NCI-H226 (cell line): ENCODE measurements around the gene MGMT.

Experiments used
- DNase-seq: peaks from one replicate; pipeline ENCODE4 v3.0.0-alpha.2; 2015

Gene MGMT

DNA sequence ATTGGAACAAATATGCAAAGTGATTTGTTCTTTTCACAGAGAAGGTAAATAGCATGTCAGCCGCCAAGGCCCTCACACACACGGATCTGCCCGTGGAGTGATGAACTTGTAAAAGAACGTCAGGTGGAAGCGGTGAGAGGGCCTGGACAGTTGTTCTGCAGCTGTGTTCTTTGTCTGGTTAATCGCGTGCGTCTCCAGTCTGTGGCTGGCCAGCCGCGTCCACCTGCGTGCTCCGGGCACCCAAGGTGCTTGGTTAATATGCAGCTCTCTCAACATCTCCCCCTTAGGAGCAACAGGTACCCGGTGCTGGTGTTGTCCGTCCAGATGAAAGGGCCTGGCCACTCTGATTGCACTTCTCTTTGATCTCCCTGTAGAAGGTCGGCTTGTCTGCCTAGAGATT, 162.9 kb downstream of the MGMT start:
- no peak for DNase-seq

DNA sequence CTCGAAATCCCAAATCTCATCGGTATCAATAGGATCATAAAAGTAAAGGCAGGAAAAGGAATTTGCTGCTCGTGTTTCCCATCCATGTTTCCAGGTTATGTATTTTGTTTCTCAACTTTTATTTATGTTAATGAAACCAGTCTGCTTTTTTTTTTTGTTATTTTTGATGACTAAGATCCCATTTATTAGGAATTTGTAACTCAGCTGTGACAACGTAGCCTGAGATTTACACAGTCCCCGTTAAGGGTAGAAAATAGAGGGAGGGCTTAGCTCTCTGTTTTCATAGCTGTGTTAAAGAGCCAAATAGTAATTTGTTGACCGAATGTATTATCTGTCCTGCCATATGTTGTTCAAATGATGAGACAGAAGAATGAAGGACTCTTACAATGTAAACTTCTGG, 164.0 kb downstream of the MGMT start:
- DNase-seq: no peak

DNA sequence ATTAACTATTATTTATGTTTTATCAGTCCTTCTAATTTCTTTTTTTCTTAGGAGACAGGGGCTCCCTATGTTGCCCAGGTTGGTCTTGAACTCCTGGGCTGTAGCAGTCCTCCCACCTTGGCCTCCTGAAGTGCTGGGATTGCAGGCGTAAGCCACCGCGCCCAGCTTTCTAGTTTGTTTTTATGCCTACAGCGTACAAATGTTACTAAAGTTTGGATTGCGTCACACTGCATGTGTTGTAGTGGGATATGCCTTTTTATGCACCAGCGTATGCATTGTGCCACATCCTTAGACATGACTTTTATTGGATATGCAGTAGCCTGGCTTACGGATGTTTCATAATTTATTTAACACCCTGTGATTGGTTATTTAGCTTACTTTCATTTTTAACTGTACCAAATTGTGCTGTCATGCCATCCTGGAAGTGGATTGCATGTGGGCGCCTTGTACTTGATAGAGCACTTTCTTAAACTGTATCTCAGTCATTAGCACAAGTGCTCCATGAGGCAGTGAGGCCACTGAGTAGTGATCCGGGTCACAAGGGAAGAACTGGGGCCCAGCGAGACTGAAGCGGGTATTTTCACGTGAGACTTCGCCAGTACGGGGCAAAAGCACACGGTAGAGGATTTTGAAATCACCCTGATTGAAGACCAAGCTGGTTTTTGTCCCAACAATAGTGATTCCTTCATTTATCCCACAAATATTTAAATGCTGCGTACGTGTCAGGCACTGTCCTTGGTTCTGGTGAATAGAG, 165.0 kb downstream of the MGMT start:
- DNase-seq: no peak

DNA sequence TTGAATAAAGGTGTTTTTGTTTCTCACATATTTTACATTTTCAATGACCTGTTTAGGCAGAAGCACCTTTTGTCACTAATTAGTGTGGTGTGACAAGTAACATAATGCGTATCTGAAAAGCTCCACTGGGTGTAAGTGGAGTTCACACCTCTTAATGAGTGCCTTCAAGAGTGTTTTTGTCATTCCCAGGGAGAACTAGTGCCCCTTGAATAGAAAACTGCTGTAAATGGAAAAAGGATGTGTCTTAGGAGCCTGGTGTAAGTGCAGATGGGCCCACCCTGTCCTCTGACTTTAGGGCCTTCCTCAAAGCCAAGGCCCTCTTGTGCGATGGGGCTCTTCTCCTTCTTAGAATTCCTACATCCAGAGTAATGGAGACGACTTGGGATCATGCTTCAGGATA, 170.0 kb downstream of the MGMT start:
- no peak for DNase-seq

DNA sequence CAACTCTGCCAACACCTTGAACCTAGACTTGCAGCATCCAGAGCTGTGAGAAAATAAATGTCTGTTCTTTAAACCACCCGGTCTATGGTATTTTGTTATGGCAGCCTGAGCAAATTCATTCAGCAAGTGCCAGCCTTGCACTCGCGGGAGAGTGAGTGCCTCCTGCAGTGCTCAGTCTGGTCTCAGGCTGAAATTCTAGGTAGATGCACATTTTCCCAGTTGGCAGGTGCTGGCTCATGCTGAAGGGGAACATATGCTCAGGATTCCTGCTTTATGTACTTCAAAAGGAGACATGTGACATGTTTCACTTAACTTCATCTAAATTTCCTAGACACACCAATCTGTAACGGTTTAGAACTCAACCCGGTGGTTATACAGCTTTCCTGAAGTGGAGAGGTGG, 170.8 kb downstream of the MGMT start:
- no peak for DNase-seq

DNA sequence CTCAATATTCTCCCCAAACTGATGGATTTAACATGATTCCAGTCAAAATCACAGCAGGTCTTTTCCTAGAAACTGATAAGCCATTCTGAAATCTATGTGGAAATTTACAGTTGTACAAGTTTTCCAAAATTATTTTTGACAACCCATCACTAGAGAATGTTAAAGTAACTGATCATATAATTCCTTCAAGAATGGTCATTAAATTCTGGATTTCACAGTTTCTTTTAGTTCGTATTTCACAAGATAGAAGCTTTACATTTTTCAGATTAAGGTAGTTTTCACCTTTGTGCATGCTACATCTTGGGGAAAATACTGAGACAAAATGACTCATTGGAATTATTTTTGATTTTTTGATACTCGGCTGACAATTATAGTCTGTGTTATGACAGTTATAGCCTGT, 174.3 kb downstream of the MGMT start:
- DNase-seq: no peak

DNA sequence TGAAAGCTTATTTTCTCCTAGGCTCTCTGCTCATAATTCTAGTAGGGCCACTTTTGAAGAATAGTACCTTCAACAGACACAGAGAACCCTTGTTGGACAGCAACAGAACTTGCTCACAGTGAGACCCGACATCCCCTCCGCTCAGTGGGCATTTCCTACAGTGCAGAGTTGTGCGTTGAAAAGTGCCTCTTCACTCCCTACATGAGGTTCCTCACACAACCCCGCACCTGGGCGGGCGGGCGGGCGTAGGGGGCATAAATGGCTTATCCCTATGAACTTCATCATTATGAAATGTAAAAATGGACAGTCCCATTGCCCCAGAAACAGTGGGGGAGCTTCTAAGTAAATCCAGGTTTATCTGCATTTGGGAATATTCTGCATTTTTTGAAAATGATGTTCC, 174.9 kb downstream of the MGMT start:
- no peak for DNase-seq

DNA sequence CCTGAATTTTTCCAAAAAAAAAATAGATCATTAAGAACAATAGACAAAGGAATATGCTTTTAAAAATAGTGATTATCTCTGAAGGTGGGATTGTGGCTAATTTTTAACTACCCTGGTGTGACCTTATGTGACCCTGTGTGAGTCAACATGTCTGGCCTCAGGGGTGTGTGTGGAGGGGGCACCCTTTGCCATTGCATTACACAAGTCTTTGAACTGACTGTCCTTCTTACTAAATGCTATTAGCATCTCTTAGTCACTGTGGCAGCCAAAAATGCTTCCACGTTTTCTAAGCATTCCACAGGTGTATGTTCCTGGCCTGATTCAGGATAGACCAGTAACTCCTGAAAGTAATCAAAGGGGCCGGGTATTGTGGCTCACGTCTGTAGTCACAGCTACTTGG, 175.4 kb downstream of the MGMT start:
- peak; percentile 14 for DNase-seq

DNA sequence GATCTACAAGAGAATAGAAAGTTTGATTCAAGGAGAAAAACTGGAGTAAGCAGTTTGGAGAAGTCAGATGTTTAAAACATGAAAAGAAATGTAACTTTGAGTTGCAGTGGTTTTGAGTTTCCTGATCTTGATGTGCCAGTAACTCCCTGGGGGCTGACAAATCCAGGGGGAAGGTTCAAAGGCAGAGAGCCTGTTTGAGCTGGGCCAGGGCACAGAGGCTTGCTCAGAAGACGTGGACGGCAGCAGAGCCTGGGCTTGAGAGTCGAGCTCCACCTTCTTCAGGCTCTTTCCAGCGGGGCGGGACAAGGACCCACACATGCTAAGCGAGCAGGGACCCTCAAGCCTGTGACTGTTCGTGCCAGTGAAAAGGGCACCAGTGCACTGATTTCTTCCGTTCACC, 176.2 kb downstream of the MGMT start:
- no peak for DNase-seq

DNA sequence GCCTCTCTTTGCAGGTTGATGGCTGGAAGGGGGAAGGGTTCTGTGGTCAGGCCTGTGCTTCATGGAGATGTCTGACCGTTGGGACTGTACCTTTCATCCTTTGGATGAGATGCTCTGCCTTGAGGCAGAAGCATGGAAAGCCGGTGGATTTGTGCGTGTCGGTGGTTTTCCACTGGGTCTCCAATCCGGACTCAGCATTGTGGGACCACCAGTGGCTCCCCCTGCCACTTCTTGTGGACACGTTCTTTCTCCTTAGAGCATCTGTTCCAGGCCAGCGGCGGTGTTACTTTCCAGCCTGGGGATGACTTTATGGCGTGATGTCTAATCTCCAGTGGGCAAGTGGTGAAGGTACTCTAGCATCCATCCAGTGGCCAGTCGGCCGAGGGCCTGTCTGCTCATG, 178.4 kb downstream of the MGMT start:
- no peak for DNase-seq

DNA sequence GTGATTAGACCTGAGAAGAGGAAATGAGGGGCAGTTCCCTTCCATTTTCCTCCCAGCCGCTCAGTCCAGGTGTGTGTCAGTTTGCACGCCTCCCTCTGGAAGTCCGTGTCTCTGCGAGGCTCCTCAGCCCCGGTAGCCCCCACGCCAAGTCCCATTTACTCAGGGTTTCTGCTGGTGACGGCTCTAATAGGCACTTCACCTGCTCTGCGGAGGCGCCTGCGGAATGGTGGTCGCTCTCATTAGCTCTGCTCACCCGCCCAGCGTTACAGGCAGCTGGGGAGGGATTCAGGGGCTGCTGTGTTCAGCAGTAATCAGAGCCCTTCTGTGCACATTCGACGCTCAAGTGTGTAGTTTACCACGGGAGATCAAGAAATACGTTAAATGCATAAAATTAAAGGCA, 179.9 kb downstream of the MGMT start:
- DNase-seq: no peak

DNA sequence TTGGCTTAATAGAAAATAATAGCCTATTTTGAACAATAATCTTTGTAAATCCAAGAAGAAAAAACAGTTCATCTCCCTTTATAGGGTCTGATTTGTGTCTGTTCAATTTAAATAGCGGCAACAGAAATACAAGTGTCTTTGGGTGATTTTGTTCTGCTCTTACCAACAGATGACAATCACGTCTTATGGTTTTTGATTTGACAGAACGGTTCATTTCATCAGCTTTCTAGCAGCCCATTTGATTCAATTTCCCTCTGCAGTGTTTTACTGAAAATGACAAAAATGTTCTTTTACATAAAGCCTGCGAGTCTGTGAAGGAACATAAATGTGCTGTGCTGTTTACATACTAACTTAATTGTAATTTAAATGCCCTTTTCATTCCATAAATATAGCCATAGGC, 180.5 kb downstream of the MGMT start:
- DNase-seq: no peak

DNA sequence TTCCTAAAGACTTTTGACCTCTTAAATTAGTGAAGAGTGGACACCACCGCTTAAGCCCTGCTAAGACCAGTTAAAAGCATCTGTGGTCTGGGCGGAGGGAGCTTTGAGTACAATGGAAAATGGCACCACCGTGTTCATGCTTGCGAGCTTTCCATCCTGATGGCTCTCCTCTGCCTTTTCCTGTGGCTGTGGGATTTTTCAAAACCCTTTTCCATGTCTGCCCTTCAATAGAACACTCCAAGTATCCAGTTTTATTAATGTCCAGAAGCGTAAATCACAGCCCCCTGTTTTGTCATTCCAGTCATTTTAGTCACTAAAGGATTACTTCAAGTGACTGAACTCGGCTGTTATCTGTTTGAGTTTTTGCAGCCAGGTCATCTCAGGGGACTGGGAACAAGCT, 181.8 kb downstream of the MGMT start:
- DNase-seq: no peak

DNA sequence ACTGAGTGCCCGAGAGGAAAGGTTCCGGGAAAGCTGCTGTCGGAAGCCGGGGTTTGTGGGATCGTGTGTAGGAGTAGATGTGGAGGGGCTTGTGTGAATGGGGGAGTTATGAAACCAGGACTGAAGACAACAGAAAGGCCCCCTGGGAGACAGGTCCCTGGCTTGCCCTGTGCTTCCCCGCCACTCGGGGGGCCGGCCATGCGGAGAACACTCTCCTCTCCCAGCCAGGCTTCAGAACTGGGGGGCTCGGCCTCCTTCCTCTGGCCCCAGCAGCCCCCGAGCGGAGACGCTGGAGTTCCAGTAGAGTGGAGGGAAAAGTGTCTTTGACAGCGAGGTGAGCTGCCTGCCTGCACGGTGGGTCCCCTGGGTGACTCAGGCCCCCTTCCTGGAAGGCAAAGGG, 185.0 kb downstream of the MGMT start:
- no peak for DNase-seq

DNA sequence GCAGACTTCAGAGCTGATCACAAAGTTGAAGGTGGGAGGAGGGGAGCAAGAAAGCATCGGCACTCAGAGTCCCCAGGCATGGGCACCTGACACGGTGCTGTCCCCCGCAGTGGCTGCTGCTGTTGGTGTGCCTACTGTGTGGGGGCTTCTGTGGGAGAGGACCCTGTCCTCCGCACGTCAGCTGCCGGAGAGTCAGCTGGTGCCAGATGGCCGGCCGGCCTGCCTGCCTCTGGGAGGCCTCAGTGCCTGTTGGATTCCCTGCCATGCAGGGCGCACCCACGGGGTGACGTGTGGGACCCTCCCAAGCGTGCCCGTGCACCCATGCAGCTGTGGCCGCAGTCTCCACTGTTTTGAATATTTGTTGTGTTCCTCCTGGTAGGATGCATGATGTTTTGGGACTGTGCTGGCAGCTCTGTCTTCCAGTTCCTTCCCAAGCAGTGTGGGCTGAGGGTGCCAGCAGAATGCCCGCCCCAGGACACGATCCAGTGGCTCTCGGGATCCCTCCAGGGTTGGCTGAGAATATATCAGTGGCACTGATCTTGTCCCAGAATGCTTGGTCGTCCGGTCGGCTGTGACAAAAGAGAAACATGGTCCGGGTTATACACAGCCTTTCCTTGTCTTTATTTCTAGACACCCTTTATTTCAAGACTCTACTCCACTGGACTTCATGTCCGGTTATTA, 185.6 kb downstream of the MGMT start:
- DNase-seq: no peak

DNA sequence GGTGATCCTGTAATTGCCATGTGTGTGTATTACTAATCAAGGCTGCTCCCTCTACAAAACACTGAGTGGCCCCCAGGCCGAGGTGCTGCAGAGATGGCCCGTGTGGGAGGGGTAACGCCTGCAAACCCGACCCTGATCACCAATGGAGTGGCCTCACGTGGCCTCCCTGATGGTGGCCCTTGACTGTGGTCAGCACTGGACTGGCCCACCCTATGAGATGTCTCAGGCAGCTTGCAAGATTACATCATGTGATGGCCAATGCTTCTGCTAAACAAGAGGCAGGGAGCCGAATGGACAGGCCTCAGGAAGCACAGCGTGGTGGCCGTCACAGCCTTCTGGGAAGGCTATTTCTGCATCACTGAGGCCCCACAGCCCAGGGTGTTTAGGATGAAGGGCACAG, 186.4 kb downstream of the MGMT start:
- DNase-seq: no peak

DNA sequence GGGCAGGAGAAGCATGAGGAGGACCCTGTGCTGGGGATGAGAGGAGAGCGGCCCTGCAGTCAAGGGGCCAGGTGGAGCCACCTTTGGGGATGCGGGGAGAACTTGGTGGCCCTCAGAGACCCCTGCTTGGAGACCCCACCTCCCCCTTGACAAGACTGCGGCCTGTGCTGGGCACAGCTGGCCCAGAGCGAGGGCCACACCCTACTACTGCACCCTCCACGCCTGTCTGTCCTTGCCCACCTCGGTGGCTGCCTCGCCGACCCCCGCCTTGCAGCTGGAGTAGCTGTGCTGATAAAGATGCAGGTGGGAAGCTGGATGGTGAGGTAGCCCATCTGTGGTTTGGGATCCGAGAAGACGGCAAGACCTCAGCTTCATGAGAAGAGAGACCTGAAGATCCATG, 186.8 kb downstream of the MGMT start:
- no peak for DNase-seq

DNA sequence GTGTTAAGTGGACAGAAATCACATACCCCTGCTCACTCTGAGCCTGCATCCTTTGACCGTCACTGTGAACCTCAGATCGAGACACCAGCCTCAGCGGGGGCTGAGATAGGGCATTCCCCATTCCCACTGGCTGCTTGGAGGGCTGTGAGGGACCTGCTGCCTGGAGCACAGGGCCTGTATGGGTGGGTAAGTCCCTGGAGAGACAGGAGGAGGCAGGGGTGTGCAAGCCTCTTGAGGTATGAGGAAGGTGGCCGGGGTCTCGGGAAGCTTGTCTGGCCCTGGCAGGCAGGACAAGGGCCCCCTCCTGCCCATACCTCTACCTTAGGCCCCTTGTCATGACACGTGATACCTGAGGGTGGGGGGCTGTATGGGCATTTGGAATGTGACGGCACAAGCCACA, 187.4 kb downstream of the MGMT start:
- DNase-seq: no peak

DNA sequence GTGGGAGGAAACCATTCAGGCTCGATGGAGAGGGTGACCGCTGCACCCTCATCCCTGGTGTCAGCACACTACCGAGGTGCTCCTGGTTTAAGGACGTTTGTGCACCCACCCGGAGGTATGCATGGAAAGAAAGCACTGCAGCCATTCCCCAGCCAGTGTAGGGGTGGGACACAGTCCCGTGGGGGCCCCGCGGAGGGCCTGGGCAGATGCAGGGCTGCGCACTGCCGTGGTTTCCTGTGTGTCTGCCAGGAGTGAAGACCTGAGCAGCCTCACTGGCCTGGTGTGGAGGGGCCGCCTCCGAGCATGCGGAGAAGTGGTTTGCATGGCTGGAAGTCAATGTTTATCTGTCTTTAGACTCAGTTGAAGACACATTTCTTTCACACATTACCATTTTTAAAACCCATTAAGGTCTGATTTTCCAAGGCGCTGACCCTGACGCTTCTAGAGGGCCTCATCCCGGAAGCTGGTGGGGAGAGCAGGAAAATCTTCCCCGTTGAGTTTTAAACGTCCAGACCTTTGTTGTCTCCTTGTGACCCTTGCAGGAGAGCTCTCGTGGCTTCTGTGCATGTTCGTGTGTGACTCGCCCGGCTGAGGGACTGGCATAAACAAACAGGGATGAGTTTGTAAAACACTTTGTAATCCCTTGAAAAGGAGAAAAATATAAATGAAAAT, 188.1 kb downstream of the MGMT start:
- DNase-seq: no peak

DNA sequence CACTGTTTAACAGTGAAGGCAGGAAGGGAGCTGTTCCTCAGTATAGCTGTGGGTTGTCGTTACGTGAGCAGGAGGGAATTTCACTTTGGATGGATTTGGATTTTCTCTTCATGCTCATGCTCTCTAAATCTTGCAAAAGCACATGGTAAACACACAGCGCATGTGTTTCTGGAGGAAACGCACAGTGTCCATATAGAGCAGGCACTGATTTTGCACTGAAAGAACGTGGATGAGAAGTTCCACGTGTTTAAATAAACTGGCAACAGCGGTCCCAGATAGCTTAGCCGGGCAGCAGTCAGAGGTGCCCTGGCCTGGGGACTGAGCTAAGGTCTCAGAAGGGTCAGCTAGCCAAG, 188.6 kb downstream of the MGMT start:
- DNase-seq: no peak

DNA sequence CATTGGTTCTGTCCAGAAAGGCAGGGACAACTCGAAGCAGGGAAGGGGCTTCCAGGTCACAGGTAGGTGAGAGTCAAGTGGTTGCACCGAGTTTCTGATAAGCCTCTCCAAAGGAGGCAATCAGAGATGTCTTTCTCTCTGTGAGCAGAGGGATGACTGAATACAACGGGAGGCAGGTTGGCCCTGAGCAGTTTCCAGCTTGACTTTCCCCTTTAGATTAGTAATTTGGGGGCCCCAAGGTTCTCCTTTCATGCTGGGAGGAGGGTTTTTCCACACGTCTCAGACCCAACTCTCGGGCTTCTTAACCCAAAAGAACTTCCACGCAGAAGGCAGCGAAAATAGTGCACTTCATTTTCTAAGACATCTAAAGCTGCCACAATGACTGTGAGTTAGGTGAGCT, 189.6 kb downstream of the MGMT start:
- no peak for DNase-seq

DNA sequence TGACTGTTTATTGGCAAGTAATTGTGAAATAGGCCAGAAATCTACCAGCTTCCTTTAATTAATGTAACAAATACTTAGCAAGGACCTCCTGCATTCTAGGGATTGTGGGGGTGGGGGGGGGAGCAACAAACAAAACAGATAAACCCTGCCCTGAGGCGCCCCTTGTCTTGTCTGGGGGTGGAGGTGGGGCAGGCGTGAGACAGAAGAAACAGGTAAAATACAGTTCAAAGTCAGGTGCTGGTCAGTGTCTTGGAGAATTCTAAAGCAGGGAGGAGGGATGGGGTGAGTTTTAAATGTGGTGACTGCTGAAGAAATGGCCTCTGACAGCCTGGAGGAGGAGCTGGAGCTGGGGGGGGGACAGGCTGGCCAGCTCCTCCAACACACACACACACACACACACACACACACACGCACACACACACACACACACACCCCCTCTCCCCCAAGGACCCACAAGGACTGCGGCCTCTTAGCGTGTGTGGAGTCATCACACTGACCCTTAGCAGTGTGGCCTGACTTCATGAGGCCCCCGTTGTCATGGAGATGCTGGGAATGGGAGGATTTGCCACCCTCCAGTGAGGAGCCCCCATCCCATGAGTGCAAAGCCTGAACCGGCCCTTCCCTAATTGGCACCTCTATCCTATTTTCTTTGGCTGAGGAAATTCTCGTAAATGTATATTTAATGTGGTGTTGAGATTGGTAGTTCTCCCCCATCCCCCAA, 190.4 kb downstream of the MGMT start:
- no peak for DNase-seq

DNA sequence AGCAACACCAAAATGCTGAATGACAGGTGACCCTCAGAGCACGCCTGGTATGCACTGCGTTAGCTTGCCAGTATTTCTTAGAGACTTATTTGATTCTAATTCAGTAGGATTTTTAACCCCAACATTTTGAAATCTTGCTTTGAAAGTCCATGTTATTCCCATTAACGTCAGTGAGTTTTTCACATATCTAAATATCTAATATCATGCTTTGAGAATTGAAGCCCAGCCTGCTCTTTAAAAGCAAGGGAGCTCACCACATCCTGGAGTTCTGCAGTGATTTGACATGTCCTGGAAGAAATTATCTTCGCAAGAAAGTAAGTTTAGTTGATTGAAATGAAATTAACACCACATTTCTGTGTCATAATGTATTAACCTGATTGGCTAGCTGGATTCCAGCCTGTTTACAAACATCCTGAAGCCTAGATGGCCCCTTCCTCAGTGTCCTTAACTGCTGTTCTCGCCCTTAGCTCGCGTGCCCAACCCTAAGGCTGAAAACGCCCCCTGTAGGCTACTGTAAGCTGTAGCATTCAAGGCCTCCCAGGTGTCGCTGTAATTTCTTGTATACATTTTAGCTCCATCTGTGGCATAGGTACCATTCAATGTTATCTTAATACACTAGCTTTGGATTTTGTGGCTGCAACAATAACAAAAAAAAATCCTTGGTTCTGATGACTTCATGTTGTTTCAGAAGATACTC, 191.5 kb downstream of the MGMT start:
- no peak for DNase-seq
